SK-N-SH (cell line): Measurements from ENCODE around the gene MAPK8IP3. TPM values are rescaled to one million over a fixed set of nuclear protein-coding genes. Genes with fewer than 3 reads are reported as not detected.

ENCODE experiments used
- CTCF ChIA-PET: fragments of 300-600, 350-600 bp; formaldehyde crosslinking; extraction: SDS; loops from one replicate; lab custom pipeline; 2021; lab: Yijun Ruan, JAX
- POLR2A ChIA-PET: fragments of 350-600 bp; sonication (Branson Sonifier 250); formaldehyde crosslinking; extraction: SDS; loops from one replicate; lab custom pipeline; 2020; ENCODE audit warnings: antibody characterized with exemption, inconsistent platforms; lab: Yijun Ruan, JAX
- DNase-seq: peaks from one replicate; pipeline ENCODE4 v3.0.0; 2012
- H2AFZ ChIP-seq: fragments of 200-600 bp; sonication (generic); 2 replicates; pipeline ENCODE4 v1.8.1; 2016; ENCODE audit warnings: antibody characterized with exemption, mild to moderate bottlenecking, low read depth
- H3F3A ChIP-seq: fragments of 200-600 bp; sonication (generic); replicated peaks from 2 replicates; pipeline ENCODE3; 2016; ENCODE audit warnings: antibody characterized with exemption, mild to moderate bottlenecking; ENCODE audit not compliant: insufficient read depth
- H3K27ac ChIP-seq, 2 experiments: fragments of 200-500 bp in 1 of 2; fragments of 200-600 bp in 1 of 2; sonication (Bioruptor generic) in 1 of 2; sonication (generic), shearing (Covaris generic) in 1 of 2; 2 replicates each; pipeline versions ENCODE4 v1.5.1 to v1.6.1; 2014 to 2016; ENCODE audit warnings: low read depth in 2 of 2, inconsistent platforms in 1 of 2, low read length in 1 of 2, mild to moderate bottlenecking in 1 of 2, mixed read lengths in 1 of 2
- H3K27me3 ChIP-seq: fragments of 200-600 bp; sonication (generic), shearing (Covaris generic); 2 replicates; pipeline ENCODE4 v1.6.1; 2016; ENCODE audit warnings: mixed run types; ENCODE audit not compliant: insufficient read depth
- H3K36me3 ChIP-seq, 2 experiments: fragments of 200-500 bp in 1 of 2; fragments of 200-600 bp in 1 of 2; sonication (Bioruptor generic) in 1 of 2; sonication (generic) in 1 of 2; replicated peaks in 1 of 2; 2 replicates each; pipeline versions ENCODE3 to v1.5.1; 2014 to 2016; ENCODE audit warnings: low read length in 1 of 2, mild to moderate bottlenecking in 1 of 2; ENCODE audit not compliant: insufficient read depth in 2 of 2, control insufficient read depth in 1 of 2
- H3K4me1 ChIP-seq, 2 experiments: fragments of 200-500 bp in 1 of 2; fragments of 200-600 bp in 1 of 2; sonication (Bioruptor generic) in 1 of 2; sonication (generic), shearing (Covaris generic) in 1 of 2; 2 replicates each; pipeline versions ENCODE4 v1.5.1 to v1.6.1; 2014 to 2016; ENCODE audit warnings: low read depth in 1 of 2, low read length in 1 of 2, mixed run types in 1 of 2; ENCODE audit not compliant: insufficient read depth in 2 of 2, control insufficient read depth in 1 of 2
- H3K4me2 ChIP-seq: fragments of 200-600 bp; sonication (generic), shearing (Covaris generic); 2 replicates; pipeline ENCODE4 v1.6.1; 2017; ENCODE audit warnings: mixed run types
- H3K4me3 ChIP-seq, 2 experiments: fragments of 200-500 bp in 1 of 2; fragments of 200-600 bp in 1 of 2; sonication (Bioruptor generic) in 1 of 2; sonication (generic), shearing (Covaris generic) in 1 of 2; 2 replicates each; pipeline versions ENCODE4 v1.5.1 to v1.8.1; 2014 to 2016; ENCODE audit warnings: low read depth in 2 of 2, inconsistent platforms in 1 of 2, low read length in 1 of 2, mild to moderate bottlenecking in 1 of 2, mixed read lengths in 1 of 2, moderate library complexity in 1 of 2
- H3K79me2 ChIP-seq: fragments of 200-600 bp; sonication (generic); 2 replicates; pipeline ENCODE4 v1.8.1; 2017; ENCODE audit warnings: mild to moderate bottlenecking; ENCODE audit not compliant: insufficient read depth
- H3K9ac ChIP-seq: fragments of 200-600 bp; sonication (generic); 2 replicates; pipeline ENCODE4 v1.6.1; 2017; ENCODE audit warnings: mixed run types
- H3K9me2 ChIP-seq: fragments of 200-600 bp; sonication (generic); 2 replicates; pipeline ENCODE4 v1.6.1; 2017; ENCODE audit warnings: mixed run types
- H3K9me3 ChIP-seq: fragments of 200-600 bp; sonication (generic); 2 replicates; pipeline ENCODE4 v1.6.1; 2017; ENCODE audit warnings: mixed run types, mild to moderate bottlenecking, moderate library complexity
- H4K20me1 ChIP-seq: fragments of 200-600 bp; sonication (generic); 2 replicates; pipeline ENCODE4 v1.6.1; 2017; ENCODE audit warnings: mild to moderate bottlenecking, mixed run types; ENCODE audit not compliant: insufficient read depth
- EP300 ChIP-seq, 2 experiments: IDR thresholded peaks; 2 replicates each; pipeline versions ENCODE4 v1.4.0 to v1.6.1; 2012; ENCODE audit warnings: borderline replicate concordance in 1 of 2, low read depth in 1 of 2, low read length in 1 of 2
- FOXM1 ChIP-seq: IDR thresholded peaks from 2 replicates; pipeline ENCODE4 v1.4.0; 2012; ENCODE audit warnings: low read depth, mild to moderate bottlenecking
- GABPA ChIP-seq: IDR thresholded peaks from 2 replicates; pipeline ENCODE4 v1.4.0; 2012; ENCODE audit warnings: low read depth, mild to moderate bottlenecking
- MAX ChIP-seq: IDR thresholded peaks from 2 replicates; pipeline ENCODE4 v1.4.0; 2012; ENCODE audit warnings: low read depth
- MXI1 ChIP-seq: IDR thresholded peaks from 2 replicates; pipeline ENCODE4 v1.6.1; 2012; ENCODE audit warnings: mild to moderate bottlenecking, low read depth, low read length, improper control_type of control experiment
- NRF1 ChIP-seq: IDR thresholded peaks from 2 replicates; pipeline ENCODE4 v1.6.1; 2012; ENCODE audit warnings: low read depth, mild to moderate bottlenecking, low read length
- PBX3 ChIP-seq: IDR thresholded peaks from 2 replicates; pipeline ENCODE4; 2012
- POLR2AphosphoS5 ChIP-seq: IDR thresholded peaks from 2 replicates; pipeline ENCODE4 v1.6.1; 2012; ENCODE audit warnings: low read depth, low read length
- RAD21 ChIP-seq: IDR thresholded peaks from 2 replicates; pipeline ENCODE4 v1.6.1; 2012; ENCODE audit warnings: mild to moderate bottlenecking, low read length
- RCOR1 ChIP-seq: fragments of 150-350 bp; IDR thresholded peaks from 2 replicates; pipeline ENCODE4 v1.6.1; 2017; ENCODE audit warnings: antibody characterized with exemption, low read length
- RXRA ChIP-seq: IDR thresholded peaks from 2 replicates; pipeline ENCODE4 v1.4.0; 2012; ENCODE audit warnings: low read depth, mild to moderate bottlenecking, borderline replicate concordance
- SIN3A ChIP-seq: IDR thresholded peaks from 2 replicates; pipeline ENCODE4 v1.6.1; 2012; ENCODE audit warnings: low read depth, mild to moderate bottlenecking, low read length, moderate library complexity, borderline replicate concordance
- TCF12 ChIP-seq: IDR thresholded peaks from 2 replicates; pipeline ENCODE4 v1.4.0; 2012
- YY1 ChIP-seq: IDR thresholded peaks from 2 replicates; pipeline ENCODE4 v1.4.0; 2012; ENCODE audit warnings: low read depth, mild to moderate bottlenecking
- WGBS: methylation state at CpG from one replicate; pipeline ENCODE4 v1.1.6; 2017; ENCODE audit warnings: low lambda C conversion rate; 5-methylcytosine and 5-hydroxymethylcytosine counted together
- polyA plus RNA-seq, 3 experiments: library from polyadenylated mRNA; depleted of rRNA; stranded (reverse); fragments of >200 nt; gene quantifications; 2 replicates each; pipeline ENCODE4 v1.2.3, GENCODE V29; 2012
- TF ChIP-seq, protein P1 (sequence below): fragments of 150-350 bp; IDR thresholded peaks from 2 replicates; pipeline ENCODE4 v1.6.1; 2017; ENCODE audit warnings: antibody characterized with exemption, low read length, low read depth, borderline replicate concordance

MAPK8IP3 gene
- polyA plus RNA-seq, 1 of the 3 experiments (the other 2 are of a cell fraction), result 57.3 TPM

GRCh38 chr16:1807626-1808025 is 101.6 kb downstream of the MAPK8IP3 start:
- H4K20me1 ChIP-seq, result no peaks in the 10 kb centered on the region
- H3F3A ChIP-seq, result no peaks in the 10 kb centered on the region
- no peak overlapping the region for H3K4me2 ChIP-seq
- TF ChIP-seq RCOR1, result no peak
- TF ChIP-seq RAD21, result no peak
- TF ChIP-seq MAX, result no peak
- no peak for TF ChIP-seq TCF12
- TF ChIP-seq GABPA, result no peak
- no peak for TF ChIP-seq MXI1
- no peak for TF ChIP-seq RXRA
- no peak for TF ChIP-seq YY1
- TF ChIP-seq, all 33 proteins: peak for 0
- Histone ChIP-seq H3K9ac (no peak overlapping the region), H2AFZ (no peak overlapping the region), H3K4me1 (no peaks in the 10 kb centered on the region), H3K9me3 (no peaks in the 10 kb centered on the region), H3K27ac (no peak overlapping the region), H3K36me3 (peaks cover 8 to 10% of the 10 kb centered on the region in 2 experiments), H3K27me3 (no peaks in the 10 kb centered on the region), H3K4me3 (no peak overlapping the region), H3K79me2 (peaks cover 3% of the 10 kb centered on the region; the same call in 1 of the 2 replicates), H3K9me2 (no peaks in the 10 kb centered on the region)
- ChIA-PET CTCF (no interaction called here), POLR2A (interaction anchor here (0.6 kb wide), 1 partner anchor 12 kb away, joined by 3 read pairs; no protein-coding TSS in a partner anchor)
- no peak for DNase-seq
- WGBS, result 92% methylated on average over 9 of the region's 10 CpGs

DNA sequence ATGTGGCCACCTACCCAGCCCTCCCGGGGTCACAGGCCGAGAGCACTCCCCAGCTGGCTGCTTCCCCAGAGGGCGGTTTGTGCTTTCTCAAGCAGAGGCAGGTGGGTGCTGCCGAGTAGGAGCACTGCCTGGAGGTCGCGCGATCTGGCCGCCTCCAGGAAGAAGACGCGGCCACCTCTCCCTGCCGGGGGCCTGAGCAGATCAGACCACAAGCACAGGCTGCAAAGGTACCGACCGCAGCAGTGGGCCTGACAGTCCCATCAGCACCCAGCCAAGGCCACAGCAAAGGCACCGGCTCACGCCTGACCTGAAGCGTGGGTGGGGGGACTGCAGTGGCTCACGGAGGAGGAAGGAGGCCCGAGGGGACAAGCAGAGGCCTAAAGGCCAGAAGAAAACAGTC is 102.7 kb downstream of the MAPK8IP3 start:
- H3K4me1 ChIP-seq, result no peaks in the 10 kb centered on the region
- H3K27me3 ChIP-seq, result no peaks in the 10 kb centered on the region
- H3F3A ChIP-seq, result peaks cover 4% of the 10 kb centered on the region
- TF ChIP-seq, protein P1, sequence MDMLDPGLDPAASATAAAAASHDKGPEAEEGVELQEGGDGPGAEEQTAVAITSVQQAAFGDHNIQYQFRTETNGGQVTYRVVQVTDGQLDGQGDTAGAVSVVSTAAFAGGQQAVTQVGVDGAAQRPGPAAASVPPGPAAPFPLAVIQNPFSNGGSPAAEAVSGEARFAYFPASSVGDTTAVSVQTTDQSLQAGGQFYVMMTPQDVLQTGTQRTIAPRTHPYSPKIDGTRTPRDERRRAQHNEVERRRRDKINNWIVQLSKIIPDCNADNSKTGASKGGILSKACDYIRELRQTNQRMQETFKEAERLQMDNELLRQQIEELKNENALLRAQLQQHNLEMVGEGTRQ, result no peak
- TF ChIP-seq SIN3A (no peak), FOXM1 (no peak), EP300 (IDR thresholded peaks at IDR 0.05; ENCODE audit: borderline replicate concordance in 1 of 2, low read depth in 1 of 2, low read length in 1 of 2) (no peak), TCF12 (no peak), PBX3 (no peak), POLR2AphosphoS5 (no peak), MAX (no peak), NRF1 (no peak)
- H3K79me2 ChIP-seq, result peaks cover 4% of the 10 kb centered on the region; the same call in 1 of the 2 replicates
- H3K9me3 ChIP-seq, result no peaks in the 10 kb centered on the region
- H3K9ac ChIP-seq, result no peak overlapping the region
- no peak for DNase-seq
- peaks cover 9 to 10% of the 10 kb centered on the region in 2 experiments for H3K36me3 ChIP-seq
- no peak overlapping the region for H3K27ac ChIP-seq
- ChIA-PET CTCF (no interaction called here), POLR2A (no interaction called here)
- H3K4me2 ChIP-seq, result no peak overlapping the region
- H3K9me2 ChIP-seq, result no peaks in the 10 kb centered on the region
- H4K20me1 ChIP-seq, result no peaks in the 10 kb centered on the region
- H3K4me3 ChIP-seq, result no peak overlapping the region
- H2AFZ ChIP-seq, result no peak overlapping the region
- 90% methylated on average over 5 of the region's 18 CpGs for WGBS
